Measurements from ENCODE around the gene BSPH1.

The BSPH1 gene

GRCh38 chr19:47992070-47992469 is at the start of gene BSPH1:
TSS of gene BSPH1 (minus strand) at chr19:47992170. CDS start at chr19:47992081, 89 bp downstream.
- Histone ChIP-seq H3K4me1 (ENCODE audit: insufficient read depth, low read length) (no peaks in the 10 kb centered on the region), H3K9ac (ENCODE audit: low read depth, low read length) (no peak within 1 kb of the TSS), H3K9me3 (ENCODE audit: control insufficient read depth, insufficient read depth, low read length) (no peaks in the 10 kb centered on the region), H3K36me3 (ENCODE audit: insufficient read depth, low read length) (no peaks in the 10 kb centered on the region)

GRCh38 chr19:48036765-48037164 is 44.8 kb upstream of the BSPH1 start:
- Histone ChIP-seq H3K9ac (ENCODE audit: low read depth, low read length) (no peak overlapping the region), H3K36me3 (ENCODE audit: insufficient read depth, low read length) (no peaks in the 10 kb centered on the region), H3K4me1 (ENCODE audit: insufficient read depth, low read length) (no peaks in the 10 kb centered on the region), H3K9me3 (ENCODE audit: control insufficient read depth, insufficient read depth, low read length) (no peaks in the 10 kb centered on the region; the same call in 1 of the 2 replicates)

DNA sequence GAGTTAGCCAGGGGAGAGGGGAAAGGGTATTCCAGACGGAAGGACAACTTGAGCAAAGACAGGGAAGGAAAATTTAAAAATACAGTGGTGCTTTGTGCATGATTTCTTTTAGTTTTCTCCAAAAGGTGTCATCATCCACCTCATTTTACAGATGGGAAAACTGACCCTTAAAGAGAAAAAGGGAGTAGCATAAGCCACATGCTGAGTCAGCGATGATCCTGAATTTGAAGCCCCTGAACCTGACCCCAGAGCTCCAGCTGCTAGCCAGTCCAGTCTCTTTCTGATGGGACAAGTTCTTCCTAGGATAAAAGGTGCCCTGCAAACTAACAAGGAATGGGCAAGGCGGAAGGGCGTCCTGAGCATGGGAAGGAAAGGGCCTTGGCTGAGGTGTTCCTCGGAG is 41.6 kb upstream of the BSPH1 start:
- Histone ChIP-seq H3K4me1 (ENCODE audit: insufficient read depth, low read length) (no peaks in the 10 kb centered on the region), H3K9ac (ENCODE audit: low read depth, low read length) (no peak overlapping the region), H3K36me3 (ENCODE audit: insufficient read depth, low read length) (no peaks in the 10 kb centered on the region), H3K9me3 (ENCODE audit: control insufficient read depth, insufficient read depth, low read length) (no peaks in the 10 kb centered on the region; the same call in 1 of the 2 replicates)

DNA sequence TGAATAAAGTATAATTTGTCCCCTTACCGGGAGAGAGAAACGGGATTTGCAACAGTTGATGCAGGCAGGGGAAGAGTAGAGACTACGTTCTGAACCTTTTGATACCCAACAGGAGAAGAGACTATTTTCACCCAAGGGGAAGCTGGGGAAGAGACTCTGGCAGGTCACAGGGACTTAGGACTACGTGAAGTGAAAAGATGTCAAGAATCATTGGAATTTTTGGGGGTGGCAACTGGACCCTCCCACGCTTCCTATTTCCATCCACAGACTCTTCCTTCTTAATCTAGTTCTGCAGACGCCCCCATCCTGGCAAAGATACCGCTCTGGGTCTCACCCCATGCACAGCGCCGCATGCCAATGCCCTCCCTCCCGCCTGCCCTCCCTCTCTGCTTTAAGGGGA is 38.1 kb upstream of the BSPH1 start:
- Histone ChIP-seq H3K9me3 (ENCODE audit: control insufficient read depth, insufficient read depth, low read length) (no peaks in the 10 kb centered on the region), H3K36me3 (ENCODE audit: insufficient read depth, low read length) (no peaks in the 10 kb centered on the region), H3K9ac (ENCODE audit: low read depth, low read length) (no peak overlapping the region), H3K4me1 (ENCODE audit: insufficient read depth, low read length) (no peaks in the 10 kb centered on the region)

- Histone ChIP-seq H3K36me3 (ENCODE audit: insufficient read depth, low read length) (no peaks in the 10 kb centered on the region), H3K9me3 (ENCODE audit: control insufficient read depth, insufficient read depth, low read length) (no peaks in the 10 kb centered on the region), H3K9ac (ENCODE audit: low read depth, low read length) (no peak overlapping the region), H3K4me1 (ENCODE audit: insufficient read depth, low read length) (no peaks in the 10 kb centered on the region)
These were observed 37.5 kb upstream of the BSPH1 start for GRCh38 chr19:48029431-48029830.

DNA sequence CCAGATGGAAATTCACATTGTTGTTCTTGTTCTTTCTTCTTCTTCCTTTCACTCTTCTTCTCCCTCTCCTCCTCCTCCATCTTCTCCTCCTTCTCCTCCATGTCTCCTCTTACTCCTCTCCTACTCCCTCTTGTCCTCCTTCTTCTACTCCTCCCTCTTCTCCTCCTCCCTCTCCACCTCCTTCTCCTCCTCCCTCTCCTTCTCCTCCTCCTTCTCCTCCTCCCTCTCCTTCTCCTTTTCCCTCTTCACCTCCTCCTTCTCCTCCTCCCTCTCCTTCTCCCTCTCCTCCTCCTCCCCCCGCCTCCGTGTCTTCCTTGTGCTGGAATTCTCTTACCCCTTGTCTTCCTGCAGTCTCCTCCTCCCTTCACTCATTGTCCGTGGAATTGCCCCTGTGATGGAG is 33.5 kb upstream of the BSPH1 start:
- Histone ChIP-seq H3K36me3 (ENCODE audit: insufficient read depth, low read length) (no peaks in the 10 kb centered on the region), H3K4me1 (ENCODE audit: insufficient read depth, low read length) (no peaks in the 10 kb centered on the region), H3K9me3 (ENCODE audit: control insufficient read depth, insufficient read depth, low read length) (no peaks in the 10 kb centered on the region), H3K9ac (ENCODE audit: low read depth, low read length) (no peak overlapping the region)

DNA sequence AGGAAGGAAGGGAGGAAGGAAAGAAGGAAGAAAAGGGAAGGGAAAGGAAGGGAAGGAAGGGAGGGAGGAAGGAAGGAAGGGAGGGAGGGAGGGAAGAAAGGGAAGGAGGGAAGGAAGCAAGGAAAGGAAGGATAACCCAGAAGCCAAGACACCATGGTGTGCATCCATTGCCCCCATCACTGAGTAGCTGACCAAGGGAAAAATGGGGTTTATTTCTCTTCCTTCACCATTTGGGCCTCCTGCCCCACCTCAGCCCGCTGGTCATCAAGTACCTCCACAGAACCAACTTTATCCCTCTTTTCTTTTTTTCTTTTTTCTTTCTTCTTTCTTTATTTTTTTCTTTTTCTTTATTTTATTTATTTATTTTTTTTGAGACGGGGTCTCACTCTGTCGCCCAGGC is 31.5 kb upstream of the BSPH1 start:
- Histone ChIP-seq H3K36me3 (ENCODE audit: insufficient read depth, low read length) (no peaks in the 10 kb centered on the region), H3K9me3 (ENCODE audit: control insufficient read depth, insufficient read depth, low read length) (no peaks in the 10 kb centered on the region), H3K4me1 (ENCODE audit: insufficient read depth, low read length) (no peaks in the 10 kb centered on the region), H3K9ac (ENCODE audit: low read depth, low read length) (no peak overlapping the region)

DNA sequence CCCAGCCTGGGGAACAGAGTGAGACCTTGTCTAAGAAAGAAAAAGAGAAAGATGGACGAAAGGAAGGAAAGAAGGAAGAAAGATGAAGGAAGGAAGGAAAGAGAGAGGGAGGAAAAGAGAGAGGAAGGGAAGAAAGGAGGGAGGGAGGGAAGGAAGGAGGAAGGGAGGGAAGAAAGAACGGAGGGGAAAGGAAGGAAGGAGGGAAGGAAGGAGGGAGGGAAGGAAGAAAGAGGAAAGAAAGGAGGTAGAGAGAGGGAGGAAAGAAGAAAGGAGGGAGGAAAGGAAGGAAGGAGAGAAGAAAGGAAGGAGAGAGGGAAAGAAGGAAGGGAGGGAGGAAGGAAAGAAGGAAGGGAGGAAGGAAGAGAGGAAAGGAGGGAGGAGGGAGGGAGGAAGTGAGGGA is 31.0 kb upstream of the BSPH1 start:
- no peaks in the 10 kb centered on the region for H3K4me1 ChIP-seq (ENCODE audit: insufficient read depth, low read length)
- no peak overlapping the region for H3K9ac ChIP-seq (ENCODE audit: low read depth, low read length)
- H3K9me3 ChIP-seq (ENCODE audit: control insufficient read depth, insufficient read depth, low read length) = no peaks in the 10 kb centered on the region
- H3K36me3 ChIP-seq (ENCODE audit: insufficient read depth, low read length) = no peaks in the 10 kb centered on the region

DNA sequence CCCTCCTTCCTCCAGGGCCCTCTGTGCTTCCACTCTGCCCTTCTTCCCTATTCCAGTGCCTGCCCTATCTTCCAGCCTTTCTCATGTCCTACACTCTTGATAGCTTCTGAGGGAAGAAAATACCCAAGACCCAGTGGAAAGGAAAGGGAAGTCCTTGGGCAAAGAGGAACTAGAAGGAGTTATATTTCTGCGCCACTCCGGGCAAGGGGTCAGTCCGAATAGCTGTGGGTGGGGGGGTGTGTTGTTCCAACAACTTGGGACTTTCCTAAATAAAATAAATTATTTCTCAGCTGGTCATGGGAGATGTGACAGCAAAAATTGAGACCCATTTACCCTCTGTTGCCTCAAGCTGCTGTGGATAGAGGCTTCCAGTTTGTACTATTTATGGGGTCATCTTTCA is 28.7 kb upstream of the BSPH1 start:
- Histone ChIP-seq H3K36me3 (ENCODE audit: insufficient read depth, low read length) (no peaks in the 10 kb centered on the region), H3K9ac (ENCODE audit: low read depth, low read length) (no peak overlapping the region), H3K9me3 (ENCODE audit: control insufficient read depth, insufficient read depth, low read length) (no peaks in the 10 kb centered on the region), H3K4me1 (ENCODE audit: insufficient read depth, low read length) (no peaks in the 10 kb centered on the region)

GRCh38 chr19:48010932-48011758 is 19.2 kb upstream of the BSPH1 start:
- Histone ChIP-seq H3K9me3 (ENCODE audit: control insufficient read depth, insufficient read depth, low read length) (no peaks in the 10 kb centered on the region), H3K9ac (ENCODE audit: low read depth, low read length) (no peak overlapping the region), H3K4me1 (ENCODE audit: insufficient read depth, low read length) (no peaks in the 10 kb centered on the region)

DNA sequence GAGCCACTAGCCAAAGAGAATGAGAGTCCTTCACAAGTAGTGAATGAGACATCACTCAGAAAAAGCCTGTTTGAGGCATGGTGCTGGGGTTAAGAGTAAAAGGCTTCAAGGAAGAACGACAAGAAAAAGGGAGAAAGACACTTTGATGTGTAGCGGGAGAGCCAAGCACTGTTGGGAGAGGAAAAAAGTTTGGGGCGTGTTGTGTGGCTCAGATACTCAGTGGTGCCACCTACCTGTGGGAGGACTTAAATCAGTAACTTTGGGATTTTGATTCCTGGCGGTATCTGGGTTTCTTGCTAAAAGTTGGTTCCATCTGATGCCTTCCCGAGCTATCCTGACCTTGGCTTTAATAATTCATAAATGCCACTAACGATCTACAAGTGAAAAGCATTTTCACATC is 14.8 kb upstream of the BSPH1 start:
- Histone ChIP-seq H3K9ac (ENCODE audit: low read depth, low read length) (peak overlapping the region; percentile 30; the same call in 1 of the 2 replicates), H3K4me1 (ENCODE audit: insufficient read depth, low read length) (no peaks in the 10 kb centered on the region), H3K9me3 (ENCODE audit: control insufficient read depth, insufficient read depth, low read length) (no peaks in the 10 kb centered on the region), H3K36me3 (ENCODE audit: insufficient read depth, low read length) (no peaks in the 10 kb centered on the region)

More at GRCh38 chr19:48010932-48011758, 19.2 kb upstream of the BSPH1 start:
- H3K36me3 ChIP-seq (ENCODE audit: insufficient read depth, low read length) = no peaks in the 10 kb centered on the region

DNA sequence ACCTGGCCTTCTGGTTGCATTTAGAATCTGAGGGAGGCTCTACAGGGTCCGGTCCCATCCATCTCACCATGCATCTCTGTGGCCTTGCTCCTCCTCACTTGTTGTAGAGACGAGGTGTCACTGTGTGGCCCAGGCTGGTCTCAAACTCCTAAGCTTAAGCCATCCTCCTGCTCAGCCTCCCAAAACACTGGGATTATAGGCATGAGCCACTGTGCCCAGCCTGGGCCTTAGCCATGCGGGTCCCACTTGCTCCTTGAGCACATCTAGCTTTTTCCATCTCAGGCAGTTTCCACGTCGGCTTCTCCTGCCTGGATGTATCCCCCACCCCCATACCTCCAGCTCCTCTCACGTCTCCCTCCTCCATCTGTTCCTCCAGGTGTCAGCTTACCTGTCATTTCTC is 12.3 kb upstream of the BSPH1 start:
- no peak overlapping the region for H3K9ac ChIP-seq (ENCODE audit: low read depth, low read length)
- no peaks in the 10 kb centered on the region for H3K4me1 ChIP-seq (ENCODE audit: insufficient read depth, low read length)
- no peaks in the 10 kb centered on the region for H3K36me3 ChIP-seq (ENCODE audit: insufficient read depth, low read length)
- no peaks in the 10 kb centered on the region for H3K9me3 ChIP-seq (ENCODE audit: control insufficient read depth, insufficient read depth, low read length)

DNA sequence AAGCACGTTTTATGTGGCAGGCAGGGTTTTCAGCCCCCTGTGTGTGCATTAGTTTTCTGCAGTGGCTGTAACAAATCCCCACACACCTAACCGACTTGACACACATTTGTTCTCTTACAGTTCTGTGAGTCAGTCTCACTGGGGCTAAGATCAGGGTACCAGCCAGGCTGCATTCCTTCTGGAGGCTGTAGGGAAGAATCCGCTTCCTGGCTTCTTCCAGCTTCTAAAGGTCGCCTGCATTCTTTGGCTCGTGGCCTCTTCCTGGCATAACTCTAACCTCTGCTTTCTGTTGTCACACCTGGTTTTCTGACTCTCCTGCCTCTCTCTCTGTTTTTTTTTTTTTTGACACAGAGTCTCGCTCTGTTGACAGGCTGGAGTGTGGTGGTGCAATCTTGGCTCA is 8.9 kb upstream of the BSPH1 start:
- no peaks in the 10 kb centered on the region for H3K36me3 ChIP-seq (ENCODE audit: insufficient read depth, low read length)
- no peaks in the 10 kb centered on the region for H3K4me1 ChIP-seq (ENCODE audit: insufficient read depth, low read length)
- H3K9ac ChIP-seq (ENCODE audit: low read depth, low read length) = no peak overlapping the region
- no peaks in the 10 kb centered on the region for H3K9me3 ChIP-seq (ENCODE audit: control insufficient read depth, insufficient read depth, low read length)

- H3K4me1 ChIP-seq (ENCODE audit: insufficient read depth, low read length) = no peaks in the 10 kb centered on the region
- H3K36me3 ChIP-seq (ENCODE audit: insufficient read depth, low read length) = no peaks in the 10 kb centered on the region
- H3K9me3 ChIP-seq (ENCODE audit: control insufficient read depth, insufficient read depth, low read length) = no peaks in the 10 kb centered on the region
- H3K9ac ChIP-seq (ENCODE audit: low read depth, low read length) = no peak overlapping the region
These were observed 6.8 kb upstream of the BSPH1 start for GRCh38 chr19:47998800-47999199.

- Histone ChIP-seq H3K9ac (ENCODE audit: low read depth, low read length) (no peak overlapping the region), H3K4me1 (ENCODE audit: insufficient read depth, low read length) (no peaks in the 10 kb centered on the region), H3K36me3 (ENCODE audit: insufficient read depth, low read length) (no peaks in the 10 kb centered on the region), H3K9me3 (ENCODE audit: control insufficient read depth, insufficient read depth, low read length) (no peaks in the 10 kb centered on the region)
These were observed 4.3 kb upstream of the BSPH1 start for GRCh38 chr19:47996230-47996727.
